Peyer's patch (tissue), 4 donors: ENCODE measurements around the gene PCNX2. TPM values are rescaled to one million over a fixed set of nuclear protein-coding genes. Genes with fewer than 3 reads are reported as not detected.
A peak's percentile ranks its signal among the peaks of the same experiment; 100 is the strongest.

Experiments
- DNase-seq, 3 donors: peaks; one replicate each; pipeline ENCODE4 v3.0.0-alpha.2; 2017 to 2019
- H3K27ac ChIP-seq, 4 donors: fragments of 200-600 bp; sonication (generic); one replicate each; pipeline ENCODE4 v1.5.1; 2016 to 2019
- H3K27me3 ChIP-seq, 2 donors: fragments of 200-600 bp; sonication (generic); one replicate each; pipeline ENCODE4 v1.5.1; 2019
- H3K36me3 ChIP-seq, 3 donors: fragments of 200-600 bp; sonication (generic); one replicate each; pipeline ENCODE4 v1.5.1; 2016 to 2019
- H3K4me1 ChIP-seq, 4 donors: fragments of 200-600 bp; sonication (generic); one replicate each; pipeline ENCODE4 v1.5.1; 2016 to 2019
- H3K4me3 ChIP-seq, 4 donors: fragments of 200-600 bp; sonication (generic); 1 replicate in 3 of 4; 2 replicates in 1 of 4; pipeline ENCODE4 v1.5.1; 2016 to 2019; ENCODE audit warnings: mild to moderate bottlenecking in 1 of 4
- H3K9me3 ChIP-seq, 4 donors: fragments of 200-600 bp; sonication (generic); one replicate each; pipeline ENCODE4 v1.5.1; 2016 to 2019; ENCODE audit warnings: mild to moderate bottlenecking in 1 of 4
- POLR2A ChIP-seq, 2 donors: fragments of 450-650 bp; IDR thresholded peaks; one replicate each; pipeline ENCODE4 v1.5.1; 2017; ENCODE audit warnings: antibody characterized with exemption in 2 of 2, mild to moderate bottlenecking in 2 of 2, moderate library complexity in 2 of 2
- total RNA-seq, 4 donors: library from RNA; depleted of rRNA; stranded (reverse); fragments of >200 nt; gene quantifications; one replicate each; pipeline ENCODE4 v1.1.0, GENCODE V29; 2016
- TF ChIP-seq, protein P1 (sequence below), 6 experiments: fragments of 450-650 bp in 4 of 6; fragments of 200-600 bp in 2 of 6; sonication (generic) in 1 of 6; IDR thresholded peaks; one replicate each; pipeline ENCODE4 v1.5.1; 2017 to 2019; ENCODE audit warnings: antibody characterized with exemption in 6 of 6, mild to moderate bottlenecking in 3 of 6, moderate library complexity in 1 of 6

The PCNX2 gene
- total RNA-seq, 4 donors from 2014 or later = 6.3 to 79.2 (median 18.9) TPM

DNA sequence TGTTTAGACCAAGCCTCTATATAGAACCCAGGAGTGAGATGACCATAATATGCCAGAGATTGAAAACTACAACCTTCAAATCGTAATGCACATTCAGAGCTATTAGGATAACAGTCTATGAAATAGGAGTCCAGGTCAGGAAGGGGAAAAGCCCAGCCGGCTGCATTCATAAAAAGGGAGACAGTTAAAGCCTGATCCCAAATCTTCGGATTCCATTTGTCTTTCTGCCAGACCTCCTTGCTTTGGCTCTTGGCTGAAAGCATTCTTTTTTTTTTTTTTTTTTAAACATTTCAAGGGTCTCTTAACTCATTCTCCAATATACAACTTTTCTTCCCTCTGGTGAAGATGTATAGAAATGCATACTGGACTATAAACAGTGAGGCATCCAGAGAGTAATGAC is 264.0 kb downstream of the PCNX2 start:
- DNase-seq = no peak
- TF ChIP-seq, protein P1, sequence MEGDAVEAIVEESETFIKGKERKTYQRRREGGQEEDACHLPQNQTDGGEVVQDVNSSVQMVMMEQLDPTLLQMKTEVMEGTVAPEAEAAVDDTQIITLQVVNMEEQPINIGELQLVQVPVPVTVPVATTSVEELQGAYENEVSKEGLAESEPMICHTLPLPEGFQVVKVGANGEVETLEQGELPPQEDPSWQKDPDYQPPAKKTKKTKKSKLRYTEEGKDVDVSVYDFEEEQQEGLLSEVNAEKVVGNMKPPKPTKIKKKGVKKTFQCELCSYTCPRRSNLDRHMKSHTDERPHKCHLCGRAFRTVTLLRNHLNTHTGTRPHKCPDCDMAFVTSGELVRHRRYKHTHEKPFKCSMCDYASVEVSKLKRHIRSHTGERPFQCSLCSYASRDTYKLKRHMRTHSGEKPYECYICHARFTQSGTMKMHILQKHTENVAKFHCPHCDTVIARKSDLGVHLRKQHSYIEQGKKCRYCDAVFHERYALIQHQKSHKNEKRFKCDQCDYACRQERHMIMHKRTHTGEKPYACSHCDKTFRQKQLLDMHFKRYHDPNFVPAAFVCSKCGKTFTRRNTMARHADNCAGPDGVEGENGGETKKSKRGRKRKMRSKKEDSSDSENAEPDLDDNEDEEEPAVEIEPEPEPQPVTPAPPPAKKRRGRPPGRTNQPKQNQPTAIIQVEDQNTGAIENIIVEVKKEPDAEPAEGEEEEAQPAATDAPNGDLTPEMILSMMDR (IDR thresholded peaks at IDR 0.05) = no peak
- TF ChIP-seq POLR2A (IDR thresholded peaks at IDR 0.05) = no peak

DNA sequence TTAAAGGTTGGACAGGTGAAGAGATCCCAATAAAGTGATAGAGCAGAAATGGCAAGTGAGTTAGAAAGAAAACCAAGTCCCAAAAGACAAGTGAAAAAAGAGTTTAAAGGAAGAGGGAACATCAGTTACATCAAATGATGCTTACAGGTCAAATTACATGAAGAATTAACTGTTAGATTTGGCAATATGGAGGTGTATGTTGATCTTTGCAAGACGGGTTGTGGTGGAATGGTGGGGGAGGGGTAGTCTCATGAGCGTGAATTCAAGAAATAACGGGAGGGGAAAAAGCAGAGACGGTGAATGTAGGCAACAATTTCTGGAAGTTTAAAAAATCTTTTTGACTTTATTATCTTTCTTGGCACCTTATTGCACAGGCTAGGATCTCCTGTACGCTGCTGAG is 268.5 kb downstream of the PCNX2 start:
- Histone ChIP-seq H3K4me3 (no peak overlapping the region), H3K27ac (no peak overlapping the region)
- TF ChIP-seq, protein P1 (IDR thresholded peaks at IDR 0.05) = no peak
- no peak for TF ChIP-seq POLR2A (IDR thresholded peaks at IDR 0.05)

More for the DNA sequence above, 264.0 kb downstream of the PCNX2 start:
- Histone ChIP-seq H3K27ac (no peak overlapping the region), H3K4me3 (no peak overlapping the region), H3K4me1 (no peaks in the 10 kb centered on the region), H3K36me3 (no peaks in the 10 kb centered on the region), H3K9me3 (no peaks in the 10 kb centered on the region), H3K27me3 (no peaks in the 10 kb centered on the region)

DNA sequence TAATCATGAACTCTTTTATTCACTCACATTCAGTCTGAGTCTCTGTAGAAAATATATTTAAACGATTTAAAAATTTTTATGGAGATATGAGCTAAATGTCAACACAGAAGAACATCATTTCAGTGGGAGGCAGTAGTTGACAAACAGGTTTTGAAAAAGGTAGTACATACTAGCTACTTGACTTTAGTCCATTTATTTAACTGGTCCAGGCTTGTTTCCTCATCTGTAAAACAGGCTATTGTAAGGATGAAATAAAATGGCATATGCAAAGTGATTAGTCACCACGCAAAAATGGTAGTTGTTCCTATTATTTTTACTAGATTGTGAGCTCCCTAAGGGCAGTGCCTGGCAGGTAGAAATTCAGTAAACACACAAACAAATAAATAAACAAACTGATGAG is 270.0 kb downstream of the PCNX2 start:
- no peak for DNase-seq
- Histone ChIP-seq H3K4me1 (no peaks in the 10 kb centered on the region), H3K36me3 (no peaks in the 10 kb centered on the region), H3K27ac (no peak overlapping the region), H3K27me3 (no peaks in the 10 kb centered on the region), H3K4me3 (no peak overlapping the region), H3K9me3 (no peaks in the 10 kb centered on the region)
- no peak for TF ChIP-seq POLR2A (IDR thresholded peaks at IDR 0.05)
- TF ChIP-seq, protein P1 (IDR thresholded peaks at IDR 0.05) = no peak

More for the DNA sequence above, 268.5 kb downstream of the PCNX2 start:
- Histone ChIP-seq H3K27me3 (no peaks in the 10 kb centered on the region), H3K36me3 (no peaks in the 10 kb centered on the region), H3K4me1 (no peaks in the 10 kb centered on the region), H3K9me3 (no peaks in the 10 kb centered on the region)
- no peak for DNase-seq

DNA sequence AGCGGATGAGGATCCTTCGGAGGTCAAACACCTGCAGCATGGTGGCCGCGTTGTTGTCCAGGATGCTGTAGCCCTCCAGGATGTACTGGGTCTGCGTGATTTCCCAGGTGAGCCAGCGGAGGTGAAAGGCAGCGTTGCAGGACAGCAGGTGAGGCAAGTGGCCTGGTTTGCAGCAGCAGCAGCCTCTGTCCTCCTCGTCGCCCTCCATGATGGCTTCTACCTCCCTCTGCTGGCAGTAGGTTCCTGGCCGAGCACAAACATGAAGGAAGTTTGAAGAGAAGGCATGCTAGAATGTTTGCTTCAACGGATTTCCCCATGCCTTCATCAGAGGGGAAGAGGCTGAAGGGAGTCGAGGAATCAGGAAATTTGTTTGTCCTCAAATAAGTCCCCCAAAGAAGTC is 270.4 kb downstream of the PCNX2 start:
- H3K27me3 ChIP-seq = no peaks in the 10 kb centered on the region
- no peak for TF ChIP-seq POLR2A (IDR thresholded peaks at IDR 0.05)
- TF ChIP-seq, protein P1 (IDR thresholded peaks at IDR 0.05) = peak in 4 of 6 experiments; percentile 28 to 72 (median 66)
- no peaks in the 10 kb centered on the region for H3K36me3 ChIP-seq
- no peak overlapping the region for H3K27ac ChIP-seq
- peak in 2 of 3 donors; percentile 64 to 68 for DNase-seq
- H3K4me1 ChIP-seq = no peaks in the 10 kb centered on the region
- no peak overlapping the region for H3K4me3 ChIP-seq
- no peaks in the 10 kb centered on the region for H3K9me3 ChIP-seq

DNA sequence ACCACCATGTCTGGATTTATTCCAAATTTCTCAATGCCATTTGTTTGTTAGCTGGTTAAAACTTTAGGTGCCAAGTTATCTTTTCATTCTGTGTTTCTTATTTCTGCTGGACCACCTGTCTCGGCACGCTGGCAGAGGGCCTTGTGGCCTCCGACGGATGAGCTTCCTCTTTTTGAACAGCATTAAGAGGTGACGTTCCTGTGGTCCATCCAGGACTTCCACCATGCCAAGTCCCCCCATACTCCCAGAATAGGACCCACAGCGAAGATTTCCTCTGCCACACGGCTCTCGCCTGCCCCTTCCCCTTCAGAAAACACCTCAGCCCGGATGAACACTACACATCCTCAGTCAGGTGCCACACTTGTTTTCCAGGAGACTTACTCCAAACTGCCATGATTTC is 271.3 kb downstream of the PCNX2 start:
- TF ChIP-seq, protein P1 (IDR thresholded peaks at IDR 0.05) = no peak
- no peak for TF ChIP-seq POLR2A (IDR thresholded peaks at IDR 0.05)
- H3K4me3 ChIP-seq = no peak overlapping the region

DNA sequence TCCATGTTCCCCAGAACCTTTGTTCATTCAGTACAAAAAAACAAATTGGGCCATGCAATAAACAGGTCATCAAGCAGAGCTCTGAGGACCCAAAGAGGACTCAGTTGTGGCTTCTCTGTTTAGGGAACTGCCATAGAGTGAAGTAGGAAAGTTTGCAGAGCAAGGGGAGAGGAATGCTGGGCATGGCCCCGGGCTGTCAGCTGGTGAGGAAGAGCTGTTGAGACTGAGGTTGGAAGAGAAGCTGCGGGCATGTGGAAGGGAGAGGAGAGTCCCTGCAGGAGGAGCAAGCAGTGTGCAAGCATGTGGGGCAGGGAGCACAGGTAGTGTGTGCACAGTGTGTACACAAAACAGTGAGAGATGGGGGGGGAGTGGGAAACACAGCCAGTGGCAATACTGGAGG is 273.3 kb downstream of the PCNX2 start:
- Histone ChIP-seq H3K9me3 (no peaks in the 10 kb centered on the region), H3K36me3 (no peaks in the 10 kb centered on the region), H3K27me3 (no peaks in the 10 kb centered on the region), H3K27ac (no peak overlapping the region), H3K4me1 (no peaks in the 10 kb centered on the region), H3K4me3 (no peak overlapping the region)
- no peak for DNase-seq
- no peak for TF ChIP-seq POLR2A (IDR thresholded peaks at IDR 0.05)
- TF ChIP-seq, protein P1 (IDR thresholded peaks at IDR 0.05) = no peak

More for the DNA sequence above, 271.3 kb downstream of the PCNX2 start:
- Histone ChIP-seq H3K4me1 (no peaks in the 10 kb centered on the region), H3K9me3 (no peaks in the 10 kb centered on the region), H3K36me3 (no peaks in the 10 kb centered on the region), H3K27ac (no peak overlapping the region), H3K27me3 (no peaks in the 10 kb centered on the region)
- no peak for DNase-seq
